ENCODE measurements around the gene CDH16. TPM values are rescaled to one million over a fixed set of nuclear protein-coding genes. Genes with fewer than 3 reads are reported as not detected.

CDH16 gene
- total and polyA plus RNA-seq, 2 of the 13 experiments (the other 11 are each of a cell fraction or from before 2014, with no cell fraction given) = 2.7 to 3.9 TPM

- TF ChIP-seq ARID4A (CRISPR knock-in tag; IDR thresholded peaks at IDR 0.05; ENCODE audit: borderline replicate concordance) (no peak; the same call in 1 of the 2 replicates), ZNF547 (CRISPR knock-in tag; IDR thresholded peaks at IDR 0.05) (no peak), YEATS4 (CRISPR knock-in tag; IDR thresholded peaks at IDR 0.05; ENCODE audit: borderline replicate concordance) (peak; percentile 51; the same call in 1 of the 2 replicates), SALL2 (CRISPR knock-in tag; IDR thresholded peaks at IDR 0.05) (peak; percentile 79), MED1 (CRISPR knock-in tag; IDR thresholded peaks at IDR 0.05) (peak; percentile 28; the same call in 1 of the 2 replicates), ATF2 (CRISPR knock-in tag; IDR thresholded peaks at IDR 0.05) (no peak), STAG1 (CRISPR knock-in tag; IDR thresholded peaks at IDR 0.05) (peak; percentile 69), KLF9 (CRISPR knock-in tag; IDR thresholded peaks at IDR 0.05; ENCODE audit: low read depth) (no peak), MAZ (IDR thresholded peaks at IDR 0.05; ENCODE audit: borderline replicate concordance, low read depth, low read length) (peak; percentile 69), MAZ (CRISPR knock-in tag; IDR thresholded peaks at IDR 0.05; ENCODE audit: low read depth) (peak; percentile 83), ZBTB8A (CRISPR knock-in tag; IDR thresholded peaks at IDR 0.05; ENCODE audit: borderline replicate concordance, low read depth) (no peak), RFXAP (CRISPR knock-in tag; IDR thresholded peaks at IDR 0.05; ENCODE audit: borderline replicate concordance) (peak; percentile 35; the same call in 1 of the 2 replicates), SAP130 (CRISPR knock-in tag; IDR thresholded peaks at IDR 0.05; ENCODE audit: low read depth) (peak; percentile 14; the same call in 1 of the 2 replicates), MAX (IDR thresholded peaks at IDR 0.05) (peak; percentile 43; the same call in 1 of the 2 replicates), FOXP4 (CRISPR knock-in tag; IDR thresholded peaks at IDR 0.05) (0 out of 2 replicates have a peak, but pooled peaks have one; percentile 16), ZNF317 (CRISPR knock-in tag; IDR thresholded peaks at IDR 0.05) (no peak), ETS1 (CRISPR knock-in tag; IDR thresholded peaks at IDR 0.05) (no peak), ZFYVE20 (CRISPR knock-in tag; IDR thresholded peaks at IDR 0.05; ENCODE audit: borderline replicate concordance, low read depth) (no peak), ZNF792 (CRISPR knock-in tag; IDR thresholded peaks at IDR 0.05) (0 out of 2 replicates have a peak, but pooled peaks have one; percentile 2)
Measured at GRCh38 chr16:66924527-66925321, 6.0 kb upstream of the CDH16 start (continued).

Data from HepG2 (cell line).